B cell (primary cell): Measurements from ENCODE around the gene MT1X.

Experiments
- CTCF ChIP-seq: fragments of 200-600 bp; IDR thresholded peaks from one replicate; pipeline ENCODE4 v1.8.0; 2022; ENCODE audit warnings: antibody characterized with exemption, mild to moderate bottlenecking
- EZH2 ChIP-seq: IDR thresholded peaks from 2 replicates; pipeline ENCODE4 v1.6.1; 2012; ENCODE audit warnings: borderline replicate concordance, low read depth, mild to moderate bottlenecking, moderate library complexity, low read length; ENCODE audit not compliant: insufficient read depth, poor library complexity, severe bottlenecking

DNA sequence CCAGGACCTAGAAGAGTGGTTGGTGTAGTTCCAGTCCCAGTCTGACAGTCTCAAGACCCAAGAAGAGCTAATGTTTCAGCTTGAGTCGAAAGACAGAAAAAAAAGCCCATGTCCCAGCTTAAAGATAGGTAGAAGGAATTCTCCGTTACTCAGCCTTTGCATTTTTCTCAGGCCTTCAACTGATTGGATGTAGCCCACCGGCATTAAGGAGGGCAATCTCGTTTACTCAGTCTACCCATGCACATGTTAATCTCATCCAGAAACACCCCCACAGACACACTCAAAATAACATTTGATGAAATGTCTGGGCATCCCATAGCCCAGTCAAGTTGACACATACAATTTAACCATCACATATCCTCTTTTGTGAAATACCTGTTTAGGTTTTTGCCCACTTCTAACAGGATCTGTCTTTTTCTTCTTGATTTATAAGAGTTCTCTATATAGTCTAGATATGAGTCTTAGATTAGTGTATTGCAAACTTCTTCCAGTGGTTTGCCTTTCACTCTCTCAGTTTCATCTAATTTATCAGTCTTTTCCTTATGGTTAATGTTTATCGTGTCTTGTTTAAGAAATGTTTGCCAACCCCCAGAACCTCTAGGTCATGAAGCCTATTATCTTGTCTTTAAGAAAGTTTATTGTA is 40.1 kb downstream of the MT1X start:
- TF ChIP-seq CTCF (no peak), EZH2 (no peak)
